ENCODE measurements around the gene PWWP2B.
"Not testable (repeated sequence)": the region's sequence is repeated elsewhere in the genome, so short reads cannot be mapped to it uniquely, and the experiment has no call there.

PWWP2B gene

GRCh38 chr10:132382231-132382922, 14.6 kb upstream of the PWWP2B start:
- Histone ChIP-seq H3K4me3 (ENCODE audit: low read depth, low read length) (no peak overlapping the region), H3K27me3 (ENCODE audit: insufficient read depth, low read length) (no peaks in the 10 kb centered on the region), H2AFZ (ENCODE audit: low read length, unreplicated experiment) (no peak overlapping the region), H3K79me2 (ENCODE audit: control insufficient read depth, insufficient read depth, low read length, unreplicated experiment) (no peaks in the 10 kb centered on the region), H3K4me1 (ENCODE audit: control insufficient read depth, insufficient read depth, low read length, unreplicated experiment) (no peaks in the 10 kb centered on the region), H3K36me3 (ENCODE audit: insufficient read depth, low read length) (no peaks in the 10 kb centered on the region), H3K27ac (ENCODE audit: low read depth, low read length) (no peak overlapping the region)

- Histone ChIP-seq H3K4me3 (ENCODE audit: low read depth, low read length) (no peak overlapping the region), H2AFZ (ENCODE audit: low read length, unreplicated experiment) (no peak overlapping the region), H3K27me3 (ENCODE audit: insufficient read depth, low read length) (no peaks in the 10 kb centered on the region), H3K79me2 (ENCODE audit: control insufficient read depth, insufficient read depth, low read length, unreplicated experiment) (no peaks in the 10 kb centered on the region), H3K36me3 (ENCODE audit: insufficient read depth, low read length) (no peaks in the 10 kb centered on the region), H3K4me1 (ENCODE audit: control insufficient read depth, insufficient read depth, low read length, unreplicated experiment) (no peaks in the 10 kb centered on the region), H3K27ac (ENCODE audit: low read depth, low read length) (no peak overlapping the region)
These were observed 13.9 kb upstream of the PWWP2B start for GRCh38 chr10:132383101-132383500.

- Histone ChIP-seq H3K27me3 (ENCODE audit: insufficient read depth, low read length) (no peaks in the 10 kb centered on the region), H3K36me3 (ENCODE audit: insufficient read depth, low read length) (no peaks in the 10 kb centered on the region), H3K4me1 (ENCODE audit: control insufficient read depth, insufficient read depth, low read length, unreplicated experiment) (no peaks in the 10 kb centered on the region), H2AFZ (ENCODE audit: low read length, unreplicated experiment) (no peak overlapping the region), H3K79me2 (ENCODE audit: control insufficient read depth, insufficient read depth, low read length, unreplicated experiment) (no peaks in the 10 kb centered on the region), H3K4me3 (ENCODE audit: low read depth, low read length) (no peak overlapping the region), H3K27ac (ENCODE audit: low read depth, low read length) (no peak overlapping the region)
These were observed 13.2 kb upstream of the PWWP2B start for GRCh38 chr10:132383751-132384196.

GRCh38 chr10:132384618-132385388, 12.2 kb upstream of the PWWP2B start:
- no peak overlapping the region for H3K4me3 ChIP-seq (ENCODE audit: low read depth, low read length)
- H3K79me2 ChIP-seq (ENCODE audit: control insufficient read depth, insufficient read depth, low read length, unreplicated experiment), result no peaks in the 10 kb centered on the region
- H2AFZ ChIP-seq (ENCODE audit: low read length, unreplicated experiment), result no peak overlapping the region
- H3K27me3 ChIP-seq (ENCODE audit: insufficient read depth, low read length), result no peaks in the 10 kb centered on the region
- H3K36me3 ChIP-seq (ENCODE audit: insufficient read depth, low read length), result no peaks in the 10 kb centered on the region
- no peaks in the 10 kb centered on the region for H3K4me1 ChIP-seq (ENCODE audit: control insufficient read depth, insufficient read depth, low read length, unreplicated experiment)
- no peak overlapping the region for H3K27ac ChIP-seq (ENCODE audit: low read depth, low read length)

- Histone ChIP-seq H3K4me3 (ENCODE audit: low read depth, low read length) (no peak overlapping the region), H3K79me2 (ENCODE audit: control insufficient read depth, insufficient read depth, low read length, unreplicated experiment) (no peaks in the 10 kb centered on the region), H3K4me1 (ENCODE audit: control insufficient read depth, insufficient read depth, low read length, unreplicated experiment) (no peaks in the 10 kb centered on the region), H3K27ac (ENCODE audit: low read depth, low read length) (no peak overlapping the region), H3K27me3 (ENCODE audit: insufficient read depth, low read length) (no peaks in the 10 kb centered on the region), H3K36me3 (ENCODE audit: insufficient read depth, low read length) (no peaks in the 10 kb centered on the region), H2AFZ (ENCODE audit: low read length, unreplicated experiment) (no peak overlapping the region)
These were observed 11.7 kb upstream of the PWWP2B start for GRCh38 chr10:132385389-132385667.

- no peak overlapping the region for H3K4me3 ChIP-seq (ENCODE audit: low read depth, low read length)
These were observed 11.1 kb upstream of the PWWP2B start for GRCh38 chr10:132385721-132386418.

GRCh38 chr10:132386419-132386831, 10.6 kb upstream of the PWWP2B start:
- Histone ChIP-seq H2AFZ (ENCODE audit: low read length, unreplicated experiment) (no peak overlapping the region), H3K4me3 (ENCODE audit: low read depth, low read length) (no peak overlapping the region), H3K79me2 (ENCODE audit: control insufficient read depth, insufficient read depth, low read length, unreplicated experiment) (no peaks in the 10 kb centered on the region), H3K27ac (ENCODE audit: low read depth, low read length) (no peak overlapping the region), H3K27me3 (ENCODE audit: insufficient read depth, low read length) (no peaks in the 10 kb centered on the region), H3K36me3 (ENCODE audit: insufficient read depth, low read length) (no peaks in the 10 kb centered on the region), H3K4me1 (ENCODE audit: control insufficient read depth, insufficient read depth, low read length, unreplicated experiment) (no peaks in the 10 kb centered on the region)

More at GRCh38 chr10:132385721-132386418, 11.1 kb upstream of the PWWP2B start:
- Histone ChIP-seq H2AFZ (ENCODE audit: low read length, unreplicated experiment) (no peak overlapping the region), H3K27ac (ENCODE audit: low read depth, low read length) (no peak overlapping the region), H3K27me3 (ENCODE audit: insufficient read depth, low read length) (no peaks in the 10 kb centered on the region), H3K4me1 (ENCODE audit: control insufficient read depth, insufficient read depth, low read length, unreplicated experiment) (no peaks in the 10 kb centered on the region), H3K79me2 (ENCODE audit: control insufficient read depth, insufficient read depth, low read length, unreplicated experiment) (no peaks in the 10 kb centered on the region), H3K36me3 (ENCODE audit: insufficient read depth, low read length) (no peaks in the 10 kb centered on the region)

GRCh38 chr10:132386896-132387295, 10.1 kb upstream of the PWWP2B start:
- H3K79me2 ChIP-seq (ENCODE audit: control insufficient read depth, insufficient read depth, low read length, unreplicated experiment); H3K4me3 ChIP-seq (ENCODE audit: low read depth, low read length); H3K27me3 ChIP-seq (ENCODE audit: insufficient read depth, low read length); H2AFZ ChIP-seq (ENCODE audit: low read length, unreplicated experiment); H3K27ac ChIP-seq (ENCODE audit: low read depth, low read length); H3K4me1 ChIP-seq (ENCODE audit: control insufficient read depth, insufficient read depth, low read length, unreplicated experiment); H3K36me3 ChIP-seq (ENCODE audit: insufficient read depth, low read length): not testable (repeated sequence)

GRCh38 chr10:132387764-132388210, 9.2 kb upstream of the PWWP2B start:
- Histone ChIP-seq H3K4me3 (ENCODE audit: low read depth, low read length) (no peak overlapping the region), H3K36me3 (ENCODE audit: insufficient read depth, low read length) (no peaks in the 10 kb centered on the region), H3K27ac (ENCODE audit: low read depth, low read length) (no peak overlapping the region), H3K4me1 (ENCODE audit: control insufficient read depth, insufficient read depth, low read length, unreplicated experiment) (no peaks in the 10 kb centered on the region), H3K79me2 (ENCODE audit: control insufficient read depth, insufficient read depth, low read length, unreplicated experiment) (no peaks in the 10 kb centered on the region), H2AFZ (ENCODE audit: low read length, unreplicated experiment) (no peak overlapping the region), H3K27me3 (ENCODE audit: insufficient read depth, low read length) (no peaks in the 10 kb centered on the region)

- Histone ChIP-seq H3K4me1 (ENCODE audit: control insufficient read depth, insufficient read depth, low read length, unreplicated experiment) (no peaks in the 10 kb centered on the region), H2AFZ (ENCODE audit: low read length, unreplicated experiment) (no peak overlapping the region), H3K36me3 (ENCODE audit: insufficient read depth, low read length) (no peaks in the 10 kb centered on the region), H3K27ac (ENCODE audit: low read depth, low read length) (no peak overlapping the region), H3K4me3 (ENCODE audit: low read depth, low read length) (no peak overlapping the region), H3K79me2 (ENCODE audit: control insufficient read depth, insufficient read depth, low read length, unreplicated experiment) (no peaks in the 10 kb centered on the region), H3K27me3 (ENCODE audit: insufficient read depth, low read length) (no peaks in the 10 kb centered on the region)
These were observed 8.0 kb upstream of the PWWP2B start for GRCh38 chr10:132388891-132389432.
